ENCODE measurements around the gene ATG2A. TPM values are rescaled to one million over a fixed set of nuclear protein-coding genes. Genes with fewer than 3 reads are reported as not detected.
A peak's percentile ranks its signal among the peaks of the same experiment; 100 is the strongest.

The ATG2A gene
- total RNA-seq, 1 experiment from 2014 or later = 24.7 TPM

- H3K9ac ChIP-seq (ENCODE audit: low read length) = peak overlapping the region; percentile 60
- no peaks in the 10 kb centered on the region for H3K9me2 ChIP-seq (ENCODE audit: insufficient read depth)
- peak overlapping the region; percentile 52 for H2AFZ ChIP-seq (ENCODE audit: low read depth, low read length, poor library complexity, severe bottlenecking)
- peaks cover 13% of the 10 kb centered on the region; the same call in 1 of the 2 replicates for H3K79me2 ChIP-seq (ENCODE audit: insufficient read depth, low read length)
- no peaks in the 10 kb centered on the region for H3K27me3 ChIP-seq (ENCODE audit: insufficient read depth, low read length)
- peak overlapping the region; percentile 58 to 82 for H3K4me3 ChIP-seq (replicated peaks in 1 of 2; ENCODE audit: low read depth in 1 of 2, low read length in 2 of 2)
- peak overlapping the region; percentile 100 for H3K4me2 ChIP-seq (ENCODE audit: low read length)
- BruUV-seq (replicated peaks) = no TSS peak
- no peaks in the 10 kb centered on the region for H4K20me1 ChIP-seq (ENCODE audit: insufficient read depth)
- ChIA-PET CTCF (interaction anchor here (0.9 to 2.8 kb wide), 2 partner anchors 70 to 79 kb away, joined by 3 to 7 read pairs; partner anchors contain the start of gene BATF2), RAD21 (ENCODE audit: low non-redundant PET in 1 of 2, low total read pairs in 2 of 2, uncharacterized antibody in 2 of 2, unreplicated experiment in 2 of 2) (no interaction called here), POLR2A (no interaction called here)
- no peaks in the 10 kb centered on the region for H3K9me3 ChIP-seq (ENCODE audit: control insufficient read depth in 1 of 2, insufficient read depth in 1 of 2, low read depth in 1 of 2, low read length in 2 of 2)
- H3K27ac ChIP-seq (ENCODE audit: low read depth, low read length) = peak overlapping the region; percentile 69
- H3K4me1 ChIP-seq (ENCODE audit: control insufficient read depth in 1 of 2, insufficient read depth in 2 of 2, low read length in 2 of 2) = peaks cover 16 to 29% of the 10 kb centered on the region in 2 experiments
- intact Hi-C loops (cut with micrococcal nuclease) = loop anchor here (5.0 to 10.0 kb wide), 2 partner anchors 109 to 197 kb away; partner anchors contain the start of genes SNX15, TM7SF2 and ZNHIT2
- DNase-seq (ENCODE audit: low read depth, low spot score) = no peak
- no peak for ATAC-seq
- H3K36me3 ChIP-seq (ENCODE audit: control insufficient read depth in 1 of 2, insufficient read depth in 2 of 2, low read length in 2 of 2) = no peaks in the 10 kb centered on the region
- TF ChIP-seq CTCF (IDR thresholded peaks at IDR 0.05 in 2 of 3, conservative IDR thresholded peaks at IDR 0.05 in 1 of 3; ENCODE audit: borderline replicate concordance in 1 of 3, insufficient read depth in 1 of 3, low read depth in 2 of 3, low read length in 2 of 3) = peak in 2 of 3 experiments; percentile 25 to 29; a peak in 2 of 6 replicates
- no peak for TF ChIP-seq ZFX (IDR thresholded peaks at IDR 0.05)
These were observed 1.0 kb upstream of the ATG2A start for GRCh38 chr11:64918017-64918416.

GRCh38 chr11:64917663-64917995 lies 620 bp upstream of the ATG2A start:
- Histone ChIP-seq H3K4me2 (ENCODE audit: low read length) (peak overlapping the region; percentile 100), H3K9ac (ENCODE audit: low read length) (peak overlapping the region; percentile 60), H3K79me2 (ENCODE audit: insufficient read depth, low read length) (peaks cover 13% of the 10 kb centered on the region; the same call in 1 of the 2 replicates), H3K9me2 (ENCODE audit: insufficient read depth) (no peaks in the 10 kb centered on the region), H4K20me1 (ENCODE audit: insufficient read depth) (no peaks in the 10 kb centered on the region), H3K4me3 (replicated peaks in 1 of 2; ENCODE audit: low read depth in 1 of 2, low read length in 2 of 2) (peak overlapping the region; percentile 58 to 82), H3K9me3 (ENCODE audit: control insufficient read depth in 1 of 2, insufficient read depth in 1 of 2, low read depth in 1 of 2, low read length in 2 of 2) (no peaks in the 10 kb centered on the region), H3K27me3 (ENCODE audit: insufficient read depth, low read length) (no peaks in the 10 kb centered on the region), H3K27ac (ENCODE audit: low read depth, low read length) (peak overlapping the region; percentile 69), H2AFZ (ENCODE audit: low read depth, low read length, poor library complexity, severe bottlenecking) (peak overlapping the region; percentile 52), H3K36me3 (ENCODE audit: control insufficient read depth in 1 of 2, insufficient read depth in 2 of 2, low read length in 2 of 2) (peaks cover 0 to 2% of the 10 kb centered on the region in 2 experiments; a peak in 1 of 4 replicates), H3K4me1 (ENCODE audit: control insufficient read depth in 1 of 2, insufficient read depth in 2 of 2, low read length in 2 of 2) (peaks cover 16 to 29% of the 10 kb centered on the region in 2 experiments)
- ChIA-PET CTCF (interaction anchor here (2.8 kb wide), 1 partner anchor 79 kb away, joined by 7 read pairs; the partner anchor contains the start of gene BATF2), RAD21 (ENCODE audit: low non-redundant PET in 1 of 2, low total read pairs in 2 of 2, uncharacterized antibody in 2 of 2, unreplicated experiment in 2 of 2) (no interaction called here), POLR2A (no interaction called here)
- ATAC-seq (no peak), DNase-seq (ENCODE audit: low read depth, low spot score) (no peak)
- TSS peak; percentile 95 for BruUV-seq (replicated peaks)
- TF ChIP-seq SIN3A (IDR thresholded peaks at IDR 0.05; ENCODE audit: low read depth) (no peak), CTCF (IDR thresholded peaks at IDR 0.05 in 2 of 3, conservative IDR thresholded peaks at IDR 0.05 in 1 of 3; ENCODE audit: borderline replicate concordance in 1 of 3, insufficient read depth in 1 of 3, low read depth in 2 of 3, low read length in 2 of 3) (no peak), ZNF274 (IDR thresholded peaks at IDR 0.05; ENCODE audit: low read depth, low read length) (no peak), ELF1 (IDR thresholded peaks at IDR 0.05; ENCODE audit: borderline replicate concordance, low read depth) (no peak), CEBPB (IDR thresholded peaks at IDR 0.05; ENCODE audit: low read depth) (no peak), CBX3 (IDR thresholded peaks at IDR 0.05; ENCODE audit: low read depth) (no peak), TCF7L2 (IDR thresholded peaks at IDR 0.05; ENCODE audit: borderline replicate concordance, extremely low read depth, insufficient read depth, insufficient read length) (no peak)
- TF ChIP-seq, protein P1, sequence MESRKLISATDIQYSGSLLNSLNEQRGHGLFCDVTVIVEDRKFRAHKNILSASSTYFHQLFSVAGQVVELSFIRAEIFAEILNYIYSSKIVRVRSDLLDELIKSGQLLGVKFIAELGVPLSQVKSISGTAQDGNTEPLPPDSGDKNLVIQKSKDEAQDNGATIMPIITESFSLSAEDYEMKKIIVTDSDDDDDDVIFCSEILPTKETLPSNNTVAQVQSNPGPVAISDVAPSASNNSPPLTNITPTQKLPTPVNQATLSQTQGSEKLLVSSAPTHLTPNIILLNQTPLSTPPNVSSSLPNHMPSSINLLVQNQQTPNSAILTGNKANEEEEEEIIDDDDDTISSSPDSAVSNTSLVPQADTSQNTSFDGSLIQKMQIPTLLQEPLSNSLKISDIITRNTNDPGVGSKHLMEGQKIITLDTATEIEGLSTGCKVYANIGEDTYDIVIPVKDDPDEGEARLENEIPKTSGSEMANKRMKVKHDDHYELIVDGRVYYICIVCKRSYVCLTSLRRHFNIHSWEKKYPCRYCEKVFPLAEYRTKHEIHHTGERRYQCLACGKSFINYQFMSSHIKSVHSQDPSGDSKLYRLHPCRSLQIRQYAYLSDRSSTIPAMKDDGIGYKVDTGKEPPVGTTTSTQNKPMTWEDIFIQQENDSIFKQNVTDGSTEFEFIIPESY (IDR thresholded peaks at IDR 0.05; ENCODE audit: extremely low read depth, insufficient replicate concordance, low read length) = no peak
- intact Hi-C loops (cut with micrococcal nuclease) = loop anchor here (2.0 to 10.0 kb wide), 3 partner anchors 89 to 197 kb away; partner anchors contain the start of genes SNX15, TM7SF2 and ZNHIT2

All from HCT116 (cell line).